Uterus (tissue), 2 donors: Measurements from ENCODE around the gene WNT2B.

Source experiments
- POLR2A ChIP-seq, 2 donors: fragments of 450-650 bp; IDR thresholded peaks; one replicate each; pipeline ENCODE4 v1.6.1; 2016; ENCODE audit warnings: antibody characterized with exemption in 2 of 2, mild to moderate bottlenecking in 1 of 2, moderate library complexity in 1 of 2
- TF ChIP-seq, protein P1 (sequence below), 4 experiments: fragments of 200-600 bp in 2 of 4; fragments of 450-650 bp in 2 of 4; sonication (generic) in 2 of 4; IDR thresholded peaks; one replicate each; pipeline ENCODE4 v1.5.1; 2016 to 2019; ENCODE audit warnings: antibody characterized with exemption in 4 of 4, mild to moderate bottlenecking in 2 of 4, moderate library complexity in 1 of 4

DNA sequence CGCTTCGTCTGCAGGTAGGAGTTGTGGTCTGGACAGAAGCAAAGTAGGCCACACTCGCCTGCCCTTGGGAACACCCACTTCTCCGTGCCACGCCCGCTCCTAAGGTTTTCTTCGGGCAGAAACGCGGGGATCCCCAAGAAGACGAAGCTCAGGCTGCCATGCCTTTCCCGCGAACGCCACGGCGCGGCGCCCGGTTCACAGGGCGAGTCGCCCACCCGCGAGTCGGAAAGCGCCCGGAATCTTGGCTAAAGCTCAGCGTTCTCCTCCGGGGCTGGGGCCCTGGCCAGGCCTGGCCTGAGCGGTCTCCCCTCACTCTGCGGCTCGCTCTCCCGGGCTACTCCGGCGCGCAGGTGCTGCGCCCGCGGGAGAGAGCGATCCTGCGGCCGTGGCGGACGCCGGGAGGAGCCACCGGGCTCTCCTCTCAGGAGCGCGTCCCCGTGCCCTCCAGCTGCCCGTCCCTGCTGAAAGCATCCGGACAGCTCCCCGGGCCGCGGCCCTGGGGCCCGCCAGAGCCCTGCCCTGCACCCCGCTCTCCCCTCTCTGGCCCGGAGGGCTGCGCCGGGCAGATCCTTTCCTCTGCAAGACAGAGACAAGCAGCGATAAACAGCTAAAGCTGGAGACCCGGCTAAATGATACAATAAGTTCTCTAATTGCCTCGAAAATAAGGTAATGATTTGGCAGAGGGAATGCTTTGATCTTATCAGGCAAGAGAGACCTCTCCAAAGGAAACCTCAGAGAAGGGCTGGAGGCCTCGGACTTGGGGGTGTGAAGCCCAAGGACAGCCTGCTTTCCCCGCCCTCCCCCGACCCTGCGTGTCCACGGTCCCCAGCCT lies 6.7 kb upstream of the WNT2B start:
- TF ChIP-seq, protein P1, sequence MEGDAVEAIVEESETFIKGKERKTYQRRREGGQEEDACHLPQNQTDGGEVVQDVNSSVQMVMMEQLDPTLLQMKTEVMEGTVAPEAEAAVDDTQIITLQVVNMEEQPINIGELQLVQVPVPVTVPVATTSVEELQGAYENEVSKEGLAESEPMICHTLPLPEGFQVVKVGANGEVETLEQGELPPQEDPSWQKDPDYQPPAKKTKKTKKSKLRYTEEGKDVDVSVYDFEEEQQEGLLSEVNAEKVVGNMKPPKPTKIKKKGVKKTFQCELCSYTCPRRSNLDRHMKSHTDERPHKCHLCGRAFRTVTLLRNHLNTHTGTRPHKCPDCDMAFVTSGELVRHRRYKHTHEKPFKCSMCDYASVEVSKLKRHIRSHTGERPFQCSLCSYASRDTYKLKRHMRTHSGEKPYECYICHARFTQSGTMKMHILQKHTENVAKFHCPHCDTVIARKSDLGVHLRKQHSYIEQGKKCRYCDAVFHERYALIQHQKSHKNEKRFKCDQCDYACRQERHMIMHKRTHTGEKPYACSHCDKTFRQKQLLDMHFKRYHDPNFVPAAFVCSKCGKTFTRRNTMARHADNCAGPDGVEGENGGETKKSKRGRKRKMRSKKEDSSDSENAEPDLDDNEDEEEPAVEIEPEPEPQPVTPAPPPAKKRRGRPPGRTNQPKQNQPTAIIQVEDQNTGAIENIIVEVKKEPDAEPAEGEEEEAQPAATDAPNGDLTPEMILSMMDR (IDR thresholded peaks at IDR 0.05): peak; percentile 68 to 86 (median 72)
- TF ChIP-seq POLR2A (IDR thresholded peaks at IDR 0.05): peak in 1 of 2 donors; percentile 14
